Measurements from ENCODE around the gene HIC2. TPM values are rescaled to one million over a fixed set of nuclear protein-coding genes. Genes with fewer than 3 reads are reported as not detected.
"Not testable (repeated sequence)": the region's sequence is repeated elsewhere in the genome, so short reads cannot be mapped to it uniquely, and the experiment has no call there.

The HIC2 gene
- polyA plus RNA-seq, 5 donors: 5.6 to 8.4 (median 6.7) TPM

DNA sequence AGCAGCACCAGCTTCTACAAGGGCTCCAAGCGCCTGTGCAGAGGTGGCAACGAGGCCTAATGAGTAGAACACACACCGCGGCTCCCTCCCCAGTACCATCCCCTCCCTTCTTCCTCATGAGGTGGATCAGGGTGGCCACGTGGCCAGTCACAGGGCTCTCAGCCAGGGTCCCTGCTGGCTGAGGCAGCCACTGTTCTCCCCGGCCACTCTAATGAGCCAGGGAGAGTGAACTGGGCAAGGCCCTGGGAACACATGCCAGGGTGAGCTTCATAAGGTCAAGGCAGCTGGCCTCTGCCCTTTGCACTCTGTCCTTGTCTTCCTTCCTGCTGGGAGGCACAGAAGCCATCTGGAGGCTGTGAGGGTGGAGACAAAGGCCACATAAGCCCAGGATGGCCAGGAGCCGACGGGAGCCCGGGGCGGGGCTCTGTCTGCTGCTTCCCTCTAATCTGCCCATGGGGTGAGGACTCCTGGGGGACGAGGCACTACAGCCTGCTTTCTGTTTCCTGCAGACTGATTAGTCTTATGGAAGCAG, 72.0 kb downstream of the HIC2 start:
- DNase-seq: not testable (repeated sequence)

DNA sequence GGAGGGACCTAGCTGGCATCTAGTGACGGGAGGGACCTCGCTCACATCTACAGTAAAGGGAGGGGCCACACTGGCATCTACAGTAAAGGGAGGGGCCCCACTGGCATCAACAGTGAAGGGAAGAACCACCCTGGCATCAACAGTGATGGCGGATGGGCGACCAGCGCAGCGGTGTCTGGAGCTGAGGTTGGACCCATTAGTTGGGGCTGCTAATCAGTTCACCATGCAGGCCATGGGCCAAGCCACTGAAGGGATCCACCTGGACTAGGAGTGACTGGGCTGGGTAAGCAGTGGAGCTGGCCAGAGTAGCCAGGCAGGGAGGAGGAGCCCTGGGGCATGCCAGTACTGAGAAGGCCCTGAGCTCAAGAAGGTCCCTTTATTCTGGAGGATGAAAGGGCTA, 73.4 kb downstream of the HIC2 start:
- DNase-seq: not testable (repeated sequence)

DNA sequence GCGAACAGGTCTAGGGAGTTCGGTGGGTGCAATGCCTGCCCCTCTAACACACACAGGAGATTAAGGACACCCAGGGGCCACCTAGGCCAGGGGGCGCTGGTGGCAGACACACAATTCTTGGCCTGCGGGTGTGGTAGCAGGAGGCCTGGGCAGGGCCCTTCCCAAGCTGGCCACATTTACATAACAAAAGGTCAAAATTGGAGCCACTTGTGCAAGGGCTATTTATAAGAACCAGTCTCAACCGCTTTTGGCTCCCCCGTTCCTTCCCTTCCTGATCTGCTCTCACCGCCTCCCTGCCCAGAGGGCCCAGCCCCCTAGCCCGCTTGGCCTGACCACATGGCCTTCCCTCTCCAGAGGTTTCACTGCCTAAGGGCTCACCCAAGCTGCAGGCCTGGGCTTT, 75.1 kb downstream of the HIC2 start:
- DNase-seq: not testable (repeated sequence)

DNA sequence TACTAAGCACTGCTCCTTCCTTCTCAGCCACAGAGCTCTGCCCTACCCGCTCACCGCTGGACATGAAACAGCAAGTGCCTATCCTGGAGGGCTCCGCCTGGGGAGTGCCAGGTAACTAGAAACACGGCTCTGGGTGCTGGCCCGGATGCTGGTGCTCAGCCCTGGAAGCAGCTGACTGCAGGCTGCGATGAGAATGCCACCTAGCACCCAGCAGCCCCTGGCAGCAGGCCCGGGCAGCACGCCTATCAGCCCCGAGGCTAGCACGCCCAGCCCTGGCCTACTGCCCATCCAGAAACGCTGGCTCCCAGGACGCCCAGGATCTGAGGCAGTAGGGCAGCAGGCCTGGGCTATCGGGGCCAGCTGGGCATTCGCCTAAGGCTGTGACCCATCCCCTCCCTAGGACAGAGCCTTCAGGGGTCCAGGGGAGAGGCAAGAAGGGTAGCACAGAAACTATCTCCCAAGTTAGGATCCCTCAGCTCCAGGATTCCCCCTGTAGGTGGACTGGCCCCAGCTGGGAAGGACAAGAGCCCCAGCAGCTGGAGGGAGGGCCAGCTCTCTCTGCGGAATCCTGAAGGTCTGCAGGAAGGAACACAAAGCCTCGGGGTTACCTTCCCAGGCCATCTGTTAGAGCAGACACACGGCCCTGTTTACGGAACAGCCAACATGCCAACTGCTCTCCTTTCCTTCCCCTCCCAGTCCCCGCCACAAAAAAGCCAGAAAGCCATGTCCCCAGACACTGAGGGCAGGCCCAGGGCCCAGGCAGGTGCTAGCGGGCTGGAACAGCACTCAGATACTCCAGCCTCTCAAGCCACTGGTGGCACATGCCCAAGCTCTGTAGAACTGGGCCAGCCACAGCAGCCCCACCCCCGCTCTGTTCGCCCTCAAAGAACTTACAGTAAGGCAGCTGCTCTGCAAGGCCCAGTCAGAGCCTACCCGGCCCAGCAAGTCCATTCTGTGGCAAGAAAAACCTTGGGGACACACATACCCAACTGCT, 76.9 kb downstream of the HIC2 start:
- DNase-seq: not testable (repeated sequence)

DNA sequence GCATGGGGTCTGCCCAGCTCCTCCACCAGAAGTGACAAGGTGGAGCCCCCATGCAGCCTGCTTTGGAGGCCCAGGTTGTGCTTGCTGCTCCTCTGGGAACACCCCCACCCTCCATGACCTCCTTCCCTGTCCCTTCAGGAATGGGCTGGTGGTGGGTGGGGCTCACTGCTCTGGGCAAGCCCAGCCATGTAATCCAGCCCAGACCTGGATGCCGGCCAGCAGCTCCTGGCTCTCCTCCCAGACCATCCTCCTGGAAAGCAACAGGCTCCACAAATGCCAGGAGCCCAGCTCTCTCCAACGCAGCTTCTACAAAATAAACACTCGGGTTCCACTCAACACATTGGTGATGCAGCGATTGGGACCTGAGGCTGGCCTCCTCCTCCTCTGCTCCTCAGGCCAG, 80.8 kb downstream of the HIC2 start:
- DNase-seq: not testable (repeated sequence)

DNA sequence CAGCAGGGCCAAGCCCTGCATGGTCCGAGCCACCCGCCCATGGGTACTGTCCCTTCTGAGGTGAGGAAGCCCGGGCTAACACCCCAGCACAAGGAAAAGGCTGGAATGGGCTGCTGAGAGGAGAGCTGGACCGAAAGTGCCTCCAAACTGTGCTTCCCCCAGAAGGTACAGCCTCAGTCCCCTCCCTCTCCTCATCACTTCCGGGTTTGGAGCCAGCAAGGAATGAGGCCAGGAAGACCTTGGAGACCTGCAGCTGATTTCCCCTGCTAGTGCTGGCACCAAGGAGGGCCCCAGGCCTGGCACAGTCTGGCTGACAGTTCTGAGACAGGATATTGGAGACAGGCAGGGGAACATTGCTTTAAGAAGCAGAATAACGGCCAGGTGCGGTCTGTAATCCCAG, 81.3 kb downstream of the HIC2 start:
- DNase-seq: not testable (repeated sequence)

DNA sequence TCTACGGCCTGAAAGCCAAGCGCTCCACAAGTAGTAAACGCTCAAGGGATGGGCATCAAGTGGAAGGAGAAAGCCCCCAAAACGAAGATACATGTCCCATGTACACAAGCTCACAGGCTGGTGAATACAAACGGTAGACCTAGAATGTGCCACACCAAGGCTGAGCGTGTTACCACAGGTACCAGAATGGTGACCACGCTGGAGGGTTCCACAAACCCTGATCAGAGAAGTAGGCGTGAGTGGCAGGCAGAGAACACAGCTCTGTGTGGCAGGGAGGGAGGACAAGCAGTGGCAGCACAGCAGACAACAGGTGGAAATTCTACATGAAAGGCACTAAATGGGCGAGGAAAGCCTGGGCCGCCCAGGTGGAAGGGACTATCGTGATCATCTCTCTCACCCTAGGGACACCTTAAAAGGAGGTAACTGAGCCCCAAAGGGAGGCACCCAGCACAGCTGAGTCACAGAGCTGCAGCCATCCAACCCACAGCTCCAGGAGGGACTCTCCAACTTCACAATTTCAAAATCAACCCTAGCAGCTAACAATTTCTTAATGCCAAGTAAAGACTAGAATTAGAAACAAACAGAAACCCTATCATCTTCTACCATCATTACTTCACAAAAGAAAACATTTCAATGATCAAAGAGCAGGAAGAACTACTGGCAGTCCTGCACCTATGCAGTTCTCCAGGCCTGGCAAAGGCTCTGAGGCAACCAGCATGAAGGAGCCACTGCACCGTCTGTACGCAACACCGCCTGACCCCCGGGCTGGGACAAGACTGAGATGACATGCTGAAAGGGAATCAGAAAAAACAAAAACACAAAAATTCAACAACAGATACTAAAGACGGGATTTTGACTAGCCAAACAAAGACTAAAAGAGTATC, 82.7 kb downstream of the HIC2 start:
- DNase-seq: not testable (repeated sequence)

Other genes starting within 250 kb of the HIC2 start
- under 1 TPM in 1 of 5 donors, not detected in 4; 0.03 TPM for gene RIMBP3B, start 33.6 kb upstream of the HIC2 start, polyA plus RNA-seq (ENCODE audit: insufficient read depth in 1 of 5, insufficient read length in 5 of 5, low replicate concordance in 1 of 5)
- gene TMEM191C, start 50.0 kb downstream of the HIC2 start, polyA plus RNA-seq (ENCODE audit: insufficient read depth in 1 of 5, insufficient read length in 5 of 5, low replicate concordance in 1 of 5): 1 to 10 TPM; 1.2 to 3.0 (median 1.9) TPM
- under 1 TPM in 4 of 5 donors, not detected in 1; 0.09 to 0.27 (median 0.24) TPM for gene RIMBP3C, start 134.1 kb downstream of the HIC2 start, polyA plus RNA-seq (ENCODE audit: insufficient read depth in 1 of 5, insufficient read length in 5 of 5, low replicate concordance in 1 of 5)
- 10 to 100 TPM; 41.3 to 52.8 (median 47.5) TPM for gene UBE2L3, start 150.3 kb downstream of the HIC2 start, polyA plus RNA-seq (ENCODE audit: insufficient read depth in 1 of 5, insufficient read length in 5 of 5, low replicate concordance in 1 of 5)
- gene YDJC, start 212.7 kb downstream of the HIC2 start, polyA plus RNA-seq (ENCODE audit: insufficient read depth in 1 of 5, insufficient read length in 5 of 5, low replicate concordance in 1 of 5): 10 to 100 TPM in 1 of 5 donors, 1 to 10 TPM in 4; 6.6 to 14.0 (median 8.9) TPM
- 1 to 10 TPM in 4 of 5 donors, under 1 TPM in 1; 0.90 to 1.6 (median 1.3) TPM for gene CCDC116, start 215.4 kb downstream of the HIC2 start, polyA plus RNA-seq (ENCODE audit: insufficient read depth in 1 of 5, insufficient read length in 5 of 5, low replicate concordance in 1 of 5)
- gene SDF2L1, start 224.9 kb downstream of the HIC2 start, polyA plus RNA-seq (ENCODE audit: insufficient read depth in 1 of 5, insufficient read length in 5 of 5, low replicate concordance in 1 of 5): 10 to 100 TPM; 11.5 to 32.0 (median 13.2) TPM
- 10 to 100 TPM; 33.3 to 41.6 (median 38.3) TPM for gene PPIL2, start 248.6 kb downstream of the HIC2 start, polyA plus RNA-seq (ENCODE audit: insufficient read depth in 1 of 5, insufficient read length in 5 of 5, low replicate concordance in 1 of 5)

All from right lung (tissue), 5 donors.